GM21515 (cell line): ENCODE results near the gene PRAMEF2.
"Not testable (repeated sequence)": the region's sequence is repeated elsewhere in the genome, so short reads cannot be mapped to it uniquely, and the experiment has no call there.

Experiments
- ATAC-seq: cut with Tn5 transposase; IDR thresholded peaks from one replicate; pipeline ENCODE4 v1.9.1; 2021; ENCODE audit not compliant: unreplicated experiment

PRAMEF2 gene

GRCh38 chr1:12856786-12857185, at the start of gene PRAMEF2:
Gene PRAMEF2 (plus strand): TSS chr1:12857086. CDS start chr1:12859010, 1,924 bp downstream.
- ATAC-seq = not testable (repeated sequence)

- no peak for ATAC-seq
Measured at GRCh38 chr1:12809933-12810332, 47.0 kb upstream of the PRAMEF2 start.

GRCh38 chr1:12810691-12811408, 46.0 kb upstream of the PRAMEF2 start:
- no peak for ATAC-seq

GRCh38 chr1:12811409-12811784, 45.5 kb upstream of the PRAMEF2 start:
- no peak for ATAC-seq

GRCh38 chr1:12819061-12819460, 37.8 kb upstream of the PRAMEF2 start:
- ATAC-seq = not testable (repeated sequence)

- not testable (repeated sequence) for ATAC-seq
Measured at GRCh38 chr1:12831310-12831709, 25.6 kb upstream of the PRAMEF2 start, which contains the start of gene PRAMEF11. Gene PRAMEF11 (minus strand): TSS chr1:12831410. CDS start chr1:12828789, 2,621 bp downstream.

- not testable (repeated sequence) for ATAC-seq
Measured at GRCh38 chr1:12833251-12833650, 23.6 kb upstream of the PRAMEF2 start.

GRCh38 chr1:12848620-12849019, 8.3 kb upstream of the PRAMEF2 start, which contains the start of gene HNRNPCL1:
Gene HNRNPCL1 (minus strand): TSS chr1:12848720. CDS start chr1:12848289, 431 bp downstream.
- ATAC-seq = not testable (repeated sequence)

- ATAC-seq = no peak
Measured at GRCh38 chr1:12851779-12852178, 5.1 kb upstream of the PRAMEF2 start.

GRCh38 chr1:12863131-12863880, 6.4 kb downstream of the PRAMEF2 start:
- not testable (repeated sequence) for ATAC-seq

- ATAC-seq = not testable (repeated sequence)
Measured at GRCh38 chr1:12878453-12878852, 21.6 kb downstream of the PRAMEF2 start.

- ATAC-seq = not testable (repeated sequence)
Measured at GRCh38 chr1:12886101-12886500, 29.2 kb downstream of the PRAMEF2 start, which contains the start of gene PRAMEF4. Gene PRAMEF4 (minus strand): TSS chr1:12886201. CDS start chr1:12883394, 2,807 bp downstream.

- not testable (repeated sequence) for ATAC-seq
Measured at GRCh38 chr1:12898170-12898569, 41.3 kb downstream of the PRAMEF2 start, which contains the start of gene PRAMEF10. Gene PRAMEF10 (minus strand): TSS chr1:12898270. CDS start chr1:12895847, 2,423 bp downstream.

- ATAC-seq = not testable (repeated sequence)
Measured at GRCh38 chr1:12899186-12899585, 42.3 kb downstream of the PRAMEF2 start.

- ATAC-seq = not testable (repeated sequence)
Measured at GRCh38 chr1:12903793-12904572, 47.1 kb downstream of the PRAMEF2 start.
